WTC11 (cell line): ENCODE data around the gene BANF2. TPM values are rescaled to one million over a fixed set of nuclear protein-coding genes. Genes with fewer than 3 reads are reported as not detected.

Source experiments
- ATAC-seq: fragments of 200-7000 bp; cut with Tn5 transposase; 2 replicates; pipeline ENCODE4 v1.10.0; 2021; ENCODE audit warnings: mild to moderate bottlenecking, moderate library complexity
- CTCF ChIA-PET: fragments of 300-600 bp; sonication (Branson Sonifier 250); formaldehyde crosslinking; loops from one replicate; lab custom pipeline; 2021; ENCODE audit warnings: antibody characterized with exemption; lab: Charles Lee
- POLR2A ChIA-PET: fragments of 350-600 bp; sonication (Branson Sonifier 250); formaldehyde crosslinking; loops from one replicate; lab custom pipeline; 2021; ENCODE audit warnings: antibody characterized with exemption; lab: Charles Lee
- DNase-seq: peaks from one replicate; pipeline ENCODE4 v3.0.0; 2021; ENCODE audit warnings: low spot score
- H3K27ac Mint-ChIP-seq: 2 replicates; pipeline ENCODE4 v1.8.0; 2021; ENCODE audit warnings: mixed read lengths
- H3K27me3 Mint-ChIP-seq: 2 replicates; pipeline ENCODE4 v1.8.0; 2021; ENCODE audit warnings: low read depth, mild to moderate bottlenecking, moderate library complexity, mixed read lengths
- H3K36me3 Mint-ChIP-seq: 2 replicates; pipeline ENCODE4 v1.8.0; 2021; ENCODE audit warnings: mixed read lengths
- H3K4me1 Mint-ChIP-seq: 2 replicates; pipeline ENCODE4 v1.8.0; 2022; ENCODE audit warnings: mixed read lengths
- H3K4me3 Mint-ChIP-seq: 2 replicates; pipeline ENCODE4 v1.8.0; 2021; ENCODE audit warnings: mild to moderate bottlenecking, moderate library complexity, mixed read lengths
- H3K9me3 Mint-ChIP-seq: 2 replicates; pipeline ENCODE4 v1.8.0; 2021; ENCODE audit warnings: mixed read lengths
- ATF6 ChIP-seq: sonication (generic); formaldehyde crosslinking; IDR thresholded peaks from 2 replicates; pipeline ENCODE4 v1.8.1; 2023; ENCODE audit warnings: mild to moderate bottlenecking, missing genetic modification reagents
- CDX4 ChIP-seq: fragments of 250-450 bp; sonication (Bioruptor Pico); IDR thresholded peaks from 2 replicates; pipeline ENCODE4 v1.9.0; 2021; ENCODE audit warnings: moderate library complexity, mild to moderate bottlenecking, inconsistent platforms, borderline replicate concordance
- CREB1 ChIP-seq: sonication (generic); formaldehyde crosslinking; IDR thresholded peaks from 2 replicates; pipeline ENCODE4 v1.8.0; 2023; ENCODE audit warnings: mild to moderate bottlenecking, missing genetic modification reagents
- E2F1 ChIP-seq: sonication (generic); formaldehyde crosslinking; IDR thresholded peaks from 2 replicates; pipeline ENCODE4 v1.8.0; 2022; ENCODE audit warnings: mild to moderate bottlenecking, missing genetic modification reagents
- E2F4 ChIP-seq: sonication (generic); formaldehyde crosslinking; IDR thresholded peaks from 2 replicates; pipeline ENCODE4 v1.8.1; 2022; ENCODE audit warnings: low read depth, mild to moderate bottlenecking, moderate library complexity, missing genetic modification reagents, borderline replicate concordance
- EMX1 ChIP-seq: fragments of 250-450 bp; sonication (Bioruptor Pico); IDR thresholded peaks from 2 replicates; pipeline ENCODE4 v1.8.0; 2021; ENCODE audit warnings: mild to moderate bottlenecking
- ETV6 ChIP-seq: sonication (generic); formaldehyde crosslinking; IDR thresholded peaks from 2 replicates; pipeline ENCODE4 v1.8.1; 2022; ENCODE audit warnings: mild to moderate bottlenecking, missing genetic modification reagents
- MAX ChIP-seq: sonication (generic); formaldehyde crosslinking; IDR thresholded peaks from 2 replicates; pipeline ENCODE4 v1.8.0; 2022; ENCODE audit warnings: mild to moderate bottlenecking, missing genetic modification reagents
- NFATC4 ChIP-seq: fragments of 250-450 bp; sonication (Bioruptor Pico); IDR thresholded peaks from 2 replicates; pipeline ENCODE4 v1.9.0; 2021; ENCODE audit warnings: mild to moderate bottlenecking
- NR1H2 ChIP-seq: sonication (generic); formaldehyde crosslinking; IDR thresholded peaks from 2 replicates; pipeline ENCODE4 v1.9.0; 2021; ENCODE audit warnings: mild to moderate bottlenecking, moderate library complexity, missing genetic modification reagents
- NR2C2 ChIP-seq: sonication (generic); formaldehyde crosslinking; IDR thresholded peaks from 2 replicates; pipeline ENCODE4 v1.8.0; 2022; ENCODE audit warnings: mild to moderate bottlenecking, missing genetic modification reagents
- RELA ChIP-seq: sonication (generic); formaldehyde crosslinking; IDR thresholded peaks from 2 replicates; pipeline ENCODE4 v1.8.1; 2022; ENCODE audit warnings: missing genetic modification reagents, mild to moderate bottlenecking, borderline replicate concordance
- ZBTB43 ChIP-seq: sonication (generic); formaldehyde crosslinking; IDR thresholded peaks from 2 replicates; pipeline ENCODE4 v1.8.1; 2023; ENCODE audit warnings: mild to moderate bottlenecking, missing genetic modification reagents
- ZNF512 ChIP-seq: sonication (generic); formaldehyde crosslinking; IDR thresholded peaks from 2 replicates; pipeline ENCODE4 v1.8.1; 2022; ENCODE audit warnings: missing genetic modification reagents, borderline replicate concordance
- ZNF671 ChIP-seq: fragments of 250-450 bp; sonication (Bioruptor Pico); IDR thresholded peaks from 2 replicates; pipeline ENCODE4 v1.8.0; 2021; ENCODE audit warnings: mild to moderate bottlenecking
- ZSCAN18 ChIP-seq: fragments of 250-450 bp; sonication (Bioruptor Pico); IDR thresholded peaks from 2 replicates; pipeline ENCODE4 v2.1.2; 2022; ENCODE audit warnings: mild to moderate bottlenecking, moderate library complexity
- total RNA-seq: library from RNA; stranded (reverse); gene quantifications from 3 replicates; pipeline ENCODE4 v1.2.3, GENCODE V29; 2021

Gene BANF2
- total RNA-seq, 1 experiment from 2014 or later = not detected

- TF ChIP-seq ZBTB43 (CRISPR knock-in tag) = no peak
- no peak for TF ChIP-seq ETV6 (CRISPR knock-in tag)
- TF ChIP-seq ZSCAN18 (CRISPR knock-in tag) = no peak
- no peak for TF ChIP-seq E2F1 (CRISPR knock-in tag)
- no peak for TF ChIP-seq MAX (CRISPR knock-in tag)
- TF ChIP-seq RELA = no peak
Measured at GRCh38 chr20:17715075-17715474, 15.3 kb downstream of the BANF2 start (continued).

- no peaks in the 10 kb centered on the region for H3K27me3 Mint-ChIP-seq
- H3K9me3 Mint-ChIP-seq = no peaks in the 10 kb centered on the region
- no peak overlapping the region for H3K27ac Mint-ChIP-seq
- no peak for ATAC-seq
- ChIA-PET CTCF (interaction anchor here (1.0 to 1.4 kb wide), 2 partner anchors 34 kb away, joined by 4 to 5 read pairs; partner anchors contain the start of gene RRBP1), POLR2A (no interaction called here)
- H3K4me1 Mint-ChIP-seq = peaks cover under 1% of the 10 kb centered on the region
- TF ChIP-seq NR1H2 (CRISPR knock-in tag) (no peak), ATF6 (CRISPR knock-in tag) (no peak), EMX1 (CRISPR knock-in tag) (no peak), E2F4 (CRISPR knock-in tag) (no peak), NR2C2 (CRISPR knock-in tag) (no peak), RELA (no peak), CREB1 (CRISPR knock-in tag) (no peak), ZNF671 (CRISPR knock-in tag) (no peak), CDX4 (CRISPR knock-in tag) (no peak), NFATC4 (CRISPR knock-in tag) (no peak), ZNF512 (CRISPR knock-in tag) (no peak), ZSCAN18 (CRISPR knock-in tag) (no peak)
- DNase-seq = no peak
- no peaks in the 10 kb centered on the region for H3K36me3 Mint-ChIP-seq
- H3K4me3 Mint-ChIP-seq = no peak overlapping the region
Measured at GRCh38 chr20:17716331-17716730, 16.6 kb downstream of the BANF2 start.
